ENCODE results near the gene IPCEF1.

The IPCEF1 gene

GRCh38 chr6:154386848-154387717 lies 30.5 kb upstream of the IPCEF1 start:
- FAIRE-seq = no peak
- TF ChIP-seq TAF1 (IDR thresholded peaks at IDR 0.05; ENCODE audit: borderline replicate concordance, low read depth, low read length) (no peak), POLR2A (IDR thresholded peaks at IDR 0.05; ENCODE audit: low read depth, low read length) (no peak), POLR2AphosphoS5 (IDR thresholded peaks at IDR 0.05; ENCODE audit: low read depth, low read length) (no peak)
- DNase-seq (ENCODE audit: insufficient read length) = no peak

GRCh38 chr6:154384191-154384590 lies 27.6 kb upstream of the IPCEF1 start:
- DNase-seq (ENCODE audit: insufficient read length) (no peak), FAIRE-seq (no peak)
- TF ChIP-seq TAF1 (IDR thresholded peaks at IDR 0.05; ENCODE audit: borderline replicate concordance, low read depth, low read length) (no peak), POLR2A (IDR thresholded peaks at IDR 0.05; ENCODE audit: low read depth, low read length) (no peak), POLR2AphosphoS5 (IDR thresholded peaks at IDR 0.05; ENCODE audit: low read depth, low read length) (no peak)

- TF ChIP-seq TAF1 (IDR thresholded peaks at IDR 0.05; ENCODE audit: borderline replicate concordance, low read depth, low read length) = no peak
- TF ChIP-seq POLR2AphosphoS5 (IDR thresholded peaks at IDR 0.05; ENCODE audit: low read depth, low read length) = no peak
- TF ChIP-seq POLR2A (IDR thresholded peaks at IDR 0.05; ENCODE audit: low read depth, low read length) = no peak
- no peak for FAIRE-seq
- no peak for DNase-seq (ENCODE audit: insufficient read length)
Observed at GRCh38 chr6:154383273-154383672, 26.7 kb upstream of the IPCEF1 start.

GRCh38 chr6:154382740-154383139 lies 26.1 kb upstream of the IPCEF1 start:
- DNase-seq (ENCODE audit: insufficient read length) = no peak
- FAIRE-seq = no peak
- no peak for TF ChIP-seq POLR2AphosphoS5 (IDR thresholded peaks at IDR 0.05; ENCODE audit: low read depth, low read length)
- no peak for TF ChIP-seq TAF1 (IDR thresholded peaks at IDR 0.05; ENCODE audit: borderline replicate concordance, low read depth, low read length)
- no peak for TF ChIP-seq POLR2A (IDR thresholded peaks at IDR 0.05; ENCODE audit: low read depth, low read length)

GRCh38 chr6:154381548-154381947 lies 24.9 kb upstream of the IPCEF1 start:
- no peak for FAIRE-seq
- TF ChIP-seq POLR2AphosphoS5 (IDR thresholded peaks at IDR 0.05; ENCODE audit: low read depth, low read length) = no peak
- TF ChIP-seq TAF1 (IDR thresholded peaks at IDR 0.05; ENCODE audit: borderline replicate concordance, low read depth, low read length) = no peak
- no peak for TF ChIP-seq POLR2A (IDR thresholded peaks at IDR 0.05; ENCODE audit: low read depth, low read length)
- DNase-seq (ENCODE audit: insufficient read length) = no peak

- TF ChIP-seq POLR2AphosphoS5 (IDR thresholded peaks at IDR 0.05; ENCODE audit: low read depth, low read length) (no peak), TAF1 (IDR thresholded peaks at IDR 0.05; ENCODE audit: borderline replicate concordance, low read depth, low read length) (no peak), POLR2A (IDR thresholded peaks at IDR 0.05; ENCODE audit: low read depth, low read length) (no peak)
- no peak for FAIRE-seq
- no peak for DNase-seq (ENCODE audit: insufficient read length)
Observed at GRCh38 chr6:154380741-154381140, 24.1 kb upstream of the IPCEF1 start.

GRCh38 chr6:154379585-154379984 lies 23.0 kb upstream of the IPCEF1 start:
- FAIRE-seq = no peak
- no peak for DNase-seq (ENCODE audit: insufficient read length)
- TF ChIP-seq TAF1 (IDR thresholded peaks at IDR 0.05; ENCODE audit: borderline replicate concordance, low read depth, low read length) (no peak), POLR2A (IDR thresholded peaks at IDR 0.05; ENCODE audit: low read depth, low read length) (no peak), POLR2AphosphoS5 (IDR thresholded peaks at IDR 0.05; ENCODE audit: low read depth, low read length) (no peak)

GRCh38 chr6:154378518-154378917 lies 21.9 kb upstream of the IPCEF1 start:
- no peak for FAIRE-seq
- DNase-seq (ENCODE audit: insufficient read length) = no peak
- TF ChIP-seq POLR2AphosphoS5 (IDR thresholded peaks at IDR 0.05; ENCODE audit: low read depth, low read length) (no peak), POLR2A (IDR thresholded peaks at IDR 0.05; ENCODE audit: low read depth, low read length) (no peak), TAF1 (IDR thresholded peaks at IDR 0.05; ENCODE audit: borderline replicate concordance, low read depth, low read length) (no peak)

- TF ChIP-seq TAF1 (IDR thresholded peaks at IDR 0.05; ENCODE audit: borderline replicate concordance, low read depth, low read length) = no peak
- no peak for TF ChIP-seq POLR2A (IDR thresholded peaks at IDR 0.05; ENCODE audit: low read depth, low read length)
- TF ChIP-seq POLR2AphosphoS5 (IDR thresholded peaks at IDR 0.05; ENCODE audit: low read depth, low read length) = no peak
- FAIRE-seq = no peak
- no peak for DNase-seq (ENCODE audit: insufficient read length)
Observed at GRCh38 chr6:154377726-154378125, 21.1 kb upstream of the IPCEF1 start.

- DNase-seq (ENCODE audit: insufficient read length) = no peak
- no peak for FAIRE-seq
- no peak for TF ChIP-seq TAF1 (IDR thresholded peaks at IDR 0.05; ENCODE audit: borderline replicate concordance, low read depth, low read length)
Observed at GRCh38 chr6:154373971-154374370, 17.4 kb upstream of the IPCEF1 start.

GRCh38 chr6:154371281-154371680 lies 14.7 kb upstream of the IPCEF1 start:
- no peak for FAIRE-seq
- no peak for TF ChIP-seq POLR2AphosphoS5 (IDR thresholded peaks at IDR 0.05; ENCODE audit: low read depth, low read length)
- TF ChIP-seq POLR2A (IDR thresholded peaks at IDR 0.05; ENCODE audit: low read depth, low read length) = no peak
- no peak for TF ChIP-seq TAF1 (IDR thresholded peaks at IDR 0.05; ENCODE audit: borderline replicate concordance, low read depth, low read length)
- DNase-seq (ENCODE audit: insufficient read length) = no peak

GRCh38 chr6:154370545-154370944 lies 13.9 kb upstream of the IPCEF1 start:
- no peak for FAIRE-seq
- DNase-seq (ENCODE audit: insufficient read length) = no peak
- TF ChIP-seq POLR2A (IDR thresholded peaks at IDR 0.05; ENCODE audit: low read depth, low read length) (no peak), POLR2AphosphoS5 (IDR thresholded peaks at IDR 0.05; ENCODE audit: low read depth, low read length) (no peak), TAF1 (IDR thresholded peaks at IDR 0.05; ENCODE audit: borderline replicate concordance, low read depth, low read length) (no peak)
